Left cardiac atrium (tissue), 4 donors: ENCODE data around the gene PXN. TPM values are rescaled to one million over a fixed set of nuclear protein-coding genes. Genes with fewer than 3 reads are reported as not detected.

Experiments
- ATAC-seq, 2 donors: fragments of 200-7000 bp; cut with Tn5 transposase; one replicate each; pipeline ENCODE4 v1.9.1; 2020; ENCODE audit warnings: mild to moderate bottlenecking in 2 of 2, moderate library complexity in 2 of 2
- DNase-seq: peaks from one replicate; pipeline ENCODE4 v3.0.0-alpha.2; 2020
- intact Hi-C, 2 donors: fragments of 100-400 bp; cut with DNase I; formaldehyde crosslinking; loops; one replicate each; pipeline versions ENCODE4 v1.14.1 to v1.15.1; 2022 to 2023
- long read RNA-seq: library from polyadenylated mRNA; unstranded; transcript quantifications from one replicate; pipeline ENCODE4 v2.0.0, GENCODE V29; 2021
- total RNA-seq, 2 donors: library from RNA; stranded (reverse); fragmentation: NEBNext Ultra II Directional; extraction: Animal tissue kit (Norgen Biotek cat#: 25700); gene quantifications; one replicate each; pipeline ENCODE4 v1.2.1, GENCODE V29; 2021
- donor health status: DM: no; HTN: yes; CAD: no.
- donor health status: DM: no; HTN: yes; CAD: no; lungs with severe emphysema.
- donor health status: DM: yes; HTN: yes; CAD: no.
- donor health status: Dilated cardiomyopathy.

PXN gene
- total RNA-seq: 10 to 100 TPM; 70.3 to 86.1 TPM
- long read RNA-seq, partial matches to known transcripts: 6 of 113 reads
- long read RNA-seq, other reads (novel, unspliced or antisense): 107 of 113 reads

DNA sequence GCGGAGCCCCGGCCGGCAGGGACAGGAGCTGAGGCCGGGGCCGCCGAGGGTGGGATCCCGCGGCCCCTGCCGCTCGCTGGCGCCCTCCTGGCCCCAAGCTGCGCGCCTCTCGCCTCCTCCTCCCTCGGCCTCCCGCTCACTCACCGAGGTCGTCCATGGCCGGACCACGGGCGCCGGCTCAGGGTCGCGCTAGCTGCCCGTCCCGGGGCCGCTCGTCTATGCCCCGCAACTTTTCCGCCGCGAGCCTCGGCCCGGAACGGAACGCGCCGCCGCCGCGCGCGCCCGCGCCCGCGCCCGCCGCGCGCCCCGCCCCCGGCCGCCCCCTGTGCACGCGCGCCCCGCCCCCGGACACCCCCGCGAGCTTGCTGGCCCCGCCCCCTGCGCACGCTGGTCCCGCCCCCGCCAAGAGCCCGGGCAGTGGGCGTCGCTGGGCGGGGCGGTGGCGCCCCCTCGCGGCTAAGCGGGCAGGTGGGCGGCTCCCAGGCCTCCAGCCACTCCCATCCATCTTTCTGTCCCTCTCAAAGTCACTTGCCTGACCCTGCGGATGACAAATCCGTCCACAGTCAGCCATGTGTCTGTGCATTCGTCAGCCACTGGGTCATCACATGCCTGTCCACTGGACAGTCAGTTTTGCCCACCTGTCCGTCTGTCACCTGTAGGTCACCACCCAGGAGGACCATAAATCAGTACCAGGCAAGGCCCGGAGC lies at the start of gene PXN:
Gene PXN (minus strand): TSS at position 258 of the 707 bp plus-strand sequence. CDS start 101 bp downstream, at position 157.
- ATAC-seq (peak; percentile 87 to 92), DNase-seq (peak; percentile 90)
- intact Hi-C loops: loop anchor here (1.0 kb wide), 1 partner anchor 37 kb away; no protein-coding TSS in a partner anchor

DNA sequence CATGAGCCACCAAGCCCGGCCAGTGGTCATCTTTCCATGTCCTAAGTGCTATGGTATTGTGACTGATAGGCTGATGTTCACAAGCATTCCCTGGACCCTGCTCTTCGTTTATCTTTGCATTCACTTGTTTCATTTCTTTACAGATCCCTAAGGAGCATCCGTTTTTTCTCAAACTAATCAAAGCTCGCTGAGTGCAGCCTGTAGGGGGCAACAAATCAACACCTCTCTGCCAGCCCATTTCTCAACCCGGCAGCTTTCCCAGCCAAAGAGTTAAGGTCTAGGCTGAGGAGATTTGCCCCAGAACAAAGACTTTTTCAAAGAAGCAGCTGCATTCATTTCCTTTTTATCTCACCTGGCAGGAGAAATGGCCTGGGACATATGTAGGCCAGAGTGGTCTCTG lies 48.7 kb upstream of the PXN start:
- no peak for ATAC-seq
- DNase-seq: no peak
- intact Hi-C loops: no loop called here

GRCh38 chr12:120301962-120302815 lies 36.7 kb upstream of the PXN start, which contains the start of gene SIRT4:
TSS of gene SIRT4 (plus strand) at chr12:120302321. CDS start at chr12:120303562, 1,241 bp downstream.
- DNase-seq (peak; percentile 94), ATAC-seq (peak; percentile 96 to 98)
- intact Hi-C loops: no loop called here

- ATAC-seq: peak; percentile 59 to 70
- DNase-seq: peak; percentile 76
- intact Hi-C loops: no loop called here
Observed at GRCh38 chr12:120292661-120293531, 27.4 kb upstream of the PXN start, which contains the start of gene RNU4-1. TSS of gene RNU4-1 (minus strand) at chr12:120293237.

DNA sequence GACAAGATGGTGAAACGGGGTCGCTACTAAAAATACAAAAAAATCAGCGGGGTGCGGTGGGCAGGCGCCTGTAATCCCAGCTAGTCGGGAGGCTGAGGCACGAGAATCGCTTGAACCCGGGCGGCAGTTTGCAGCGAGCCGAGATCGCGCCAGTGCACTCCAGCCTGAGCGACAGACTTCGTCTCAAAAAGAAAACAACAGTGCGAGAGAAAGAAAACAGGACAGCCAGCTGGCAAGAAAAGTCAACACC lies 26.8 kb upstream of the PXN start:
- peak; percentile 1 to 3 for ATAC-seq
- intact Hi-C loops: no loop called here
- no peak for DNase-seq

DNA sequence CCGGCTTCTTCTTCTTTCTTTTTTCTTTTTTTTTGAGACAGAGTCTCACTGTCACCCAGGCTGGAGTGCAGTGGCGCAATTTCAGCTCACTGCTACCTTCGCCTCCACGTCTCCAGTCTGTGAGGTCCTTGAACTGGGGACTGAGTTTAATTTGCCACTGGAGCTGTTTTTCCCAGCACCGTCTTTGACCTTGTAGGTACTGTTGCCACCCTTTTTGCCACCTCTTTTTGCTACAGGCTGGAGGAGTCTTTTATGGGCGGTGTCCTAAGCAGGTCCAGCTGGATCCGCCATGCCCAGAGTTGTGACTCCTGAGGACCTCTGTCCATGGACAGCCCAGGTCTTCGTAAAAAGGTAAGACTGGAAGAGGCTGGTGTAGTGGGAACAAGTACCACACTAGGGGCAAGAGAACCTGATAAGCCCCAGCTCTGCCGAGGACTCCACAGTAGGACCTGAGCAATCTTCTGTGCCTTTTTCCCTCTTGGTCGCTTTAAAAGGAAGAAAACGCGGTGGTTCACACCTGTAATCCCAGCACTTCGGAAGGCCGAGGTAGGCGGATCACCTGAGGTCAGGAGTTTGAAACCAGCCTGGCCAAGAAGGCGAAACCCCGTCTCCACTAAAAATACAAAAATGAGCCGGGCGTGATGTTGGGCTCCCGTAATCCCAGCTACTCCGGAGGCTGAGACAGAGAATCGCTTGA lies 25.2 kb upstream of the PXN start:
- intact Hi-C loops: no loop called here
- no peak for ATAC-seq
- DNase-seq: peak; percentile 24

GRCh38 chr12:120287491-120287890 lies 22.0 kb upstream of the PXN start:
- DNase-seq: no peak
- ATAC-seq: no peak
- intact Hi-C loops: no loop called here

DNA sequence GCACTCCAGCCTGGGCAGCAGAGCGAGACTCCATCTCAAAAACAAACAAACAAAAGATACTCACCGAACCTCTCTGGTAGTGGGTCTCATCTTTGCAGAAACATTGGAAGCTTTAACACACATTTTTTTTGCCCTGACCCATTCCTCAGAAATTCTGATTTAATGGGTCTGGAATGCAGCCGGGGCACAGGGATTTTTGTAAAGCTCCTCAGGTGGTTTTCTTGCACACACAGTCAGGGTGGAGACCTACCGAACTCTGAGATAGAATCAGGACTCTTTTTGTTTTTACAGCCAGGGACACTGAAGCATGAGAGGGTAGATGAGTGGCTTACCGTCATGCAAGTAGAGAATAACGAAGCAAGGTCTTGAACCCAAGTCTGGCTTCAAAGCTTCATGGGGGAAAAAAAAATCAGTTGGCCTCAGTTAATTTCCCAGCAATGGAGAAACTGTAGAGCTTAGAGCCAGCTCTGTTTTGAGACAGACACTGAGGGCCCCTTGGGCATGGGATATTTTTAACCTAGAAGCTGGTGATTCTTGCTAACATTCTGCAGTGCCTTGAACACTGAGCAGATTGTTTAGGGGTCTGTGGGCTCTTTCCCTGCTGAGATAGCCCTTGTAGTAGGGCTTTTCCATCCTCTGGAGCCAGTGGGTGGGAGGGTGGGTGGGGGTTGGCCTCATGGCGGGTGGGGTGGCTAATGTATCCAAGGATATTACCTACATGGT lies 21.4 kb upstream of the PXN start:
- DNase-seq (no peak), ATAC-seq (no peak)
- intact Hi-C loops: no loop called here

GRCh38 chr12:120284381-120284780 lies 18.9 kb upstream of the PXN start:
- intact Hi-C loops: no loop called here
- no peak for DNase-seq
- no peak for ATAC-seq

DNA sequence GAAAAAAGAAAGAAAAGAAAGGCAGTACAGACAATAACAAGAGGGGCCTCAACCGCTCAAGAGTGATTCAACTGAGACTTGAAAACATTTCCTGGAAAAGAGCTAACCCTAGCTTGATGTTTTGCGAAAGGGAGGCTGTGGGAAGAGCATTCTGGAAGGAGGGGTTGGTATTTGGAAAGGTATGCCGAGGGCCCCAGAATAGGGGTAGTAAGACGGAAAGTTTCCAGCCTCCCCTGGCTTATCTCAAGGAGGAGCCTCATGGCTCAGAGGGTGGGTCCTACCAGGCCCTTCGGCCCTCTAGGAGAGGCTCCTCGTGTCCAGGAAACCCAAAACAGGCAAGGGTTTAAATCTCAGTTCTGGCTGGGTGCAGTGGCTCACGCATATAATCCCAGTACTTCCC lies 17.8 kb upstream of the PXN start:
- no peak for DNase-seq
- ATAC-seq: no peak
- intact Hi-C loops: no loop called here

GRCh38 chr12:120278137-120279069 lies 12.9 kb upstream of the PXN start:
- no peak for DNase-seq
- ATAC-seq: no peak

GRCh38 chr12:120276734-120277133 lies 11.2 kb upstream of the PXN start:
- DNase-seq (no peak), ATAC-seq (peak in 1 of 2 donors; percentile 26)
- intact Hi-C loops: no loop called here

More at GRCh38 chr12:120278137-120279069, 12.9 kb upstream of the PXN start:
- intact Hi-C loops: no loop called here

GRCh38 chr12:120267736-120268135 lies 2.2 kb upstream of the PXN start:
- no peak for ATAC-seq
- intact Hi-C loops: no loop called here

DNA sequence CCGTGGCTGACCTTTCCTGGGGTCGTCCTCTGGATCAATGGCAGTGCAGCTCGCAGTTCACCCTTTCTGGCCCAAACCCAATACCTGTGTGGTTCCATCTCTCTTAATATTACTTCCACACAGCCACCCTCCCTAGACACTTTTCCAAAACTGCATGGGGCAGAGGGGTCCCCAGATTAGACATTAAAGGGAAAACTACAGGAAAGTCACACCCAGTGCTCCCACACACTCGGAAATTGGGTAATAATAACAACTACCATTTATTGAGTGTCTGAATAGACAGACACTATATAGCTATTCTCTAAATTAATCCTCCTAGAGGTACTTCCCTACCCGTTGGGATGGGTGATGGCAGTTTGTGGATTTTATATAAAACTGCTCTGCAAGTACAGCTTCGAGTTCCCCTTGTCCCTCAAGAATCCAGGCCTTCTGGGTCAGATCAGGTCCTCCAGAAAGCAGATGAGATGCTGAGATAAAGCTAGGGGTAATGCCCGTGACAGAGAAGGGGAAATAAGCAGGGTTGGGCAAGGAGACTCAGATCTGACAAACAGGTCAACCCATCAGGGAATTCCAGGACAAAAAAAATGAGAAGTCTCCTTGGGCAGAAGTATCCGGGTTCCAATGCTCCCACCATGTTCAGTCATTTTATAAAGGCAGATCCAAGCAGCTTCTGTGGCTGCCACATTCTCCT lies 795 bp upstream of the PXN start:
- DNase-seq: no peak
- no peak for ATAC-seq
- intact Hi-C loops: loop anchor here in 1 of 2 donors (1.0 kb wide), 1 partner anchor 38 kb away; no protein-coding TSS in a partner anchor

More at GRCh38 chr12:120267736-120268135, 2.2 kb upstream of the PXN start:
- no peak for DNase-seq

DNA sequence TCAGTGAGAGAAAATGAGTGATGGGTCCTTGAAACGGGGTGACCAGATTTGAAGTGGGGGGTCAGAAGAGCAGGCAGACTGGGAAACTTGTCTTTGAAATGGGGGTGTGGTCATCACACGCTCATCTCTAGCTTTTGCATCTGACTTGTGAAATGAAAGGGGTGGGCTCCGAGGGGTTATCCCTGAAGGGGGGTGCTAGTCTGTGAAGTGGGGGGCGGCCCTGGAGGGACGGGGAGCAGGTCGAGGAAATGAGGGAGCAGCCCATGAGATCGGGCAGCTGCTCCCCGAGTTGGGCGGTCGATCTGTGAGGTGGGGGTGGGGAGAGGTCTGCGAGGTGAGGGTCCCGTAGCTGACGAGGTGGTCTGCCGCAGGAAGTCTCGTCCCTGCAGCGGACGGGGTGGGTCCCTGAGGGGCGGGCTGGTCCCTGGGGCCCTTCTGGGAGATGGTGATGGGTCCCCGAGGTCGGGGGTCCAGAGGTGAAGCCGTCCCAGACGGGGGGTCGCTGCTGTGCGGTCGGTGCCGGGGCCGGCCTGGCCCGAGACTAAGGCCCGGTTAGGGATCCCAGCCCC lies 542 bp downstream of the PXN start:
- no peak for DNase-seq
- no peak for ATAC-seq
- intact Hi-C loops: loop anchor here in 1 of 2 donors (1.0 kb wide), 1 partner anchor 37 kb away; no protein-coding TSS in a partner anchor
